Thyroid gland (tissue), 4 donors: ENCODE results near the gene ERGIC3. TPM values are rescaled to one million over a fixed set of nuclear protein-coding genes. Genes with fewer than 3 reads are reported as not detected.

Experiments used
- DNase-seq, 2 donors: peaks; one replicate each; pipeline ENCODE4 v3.0.0-alpha.2; 2019
- H3K27ac ChIP-seq, 3 donors: fragments of 200-600 bp; sonication (generic); 1 replicate in 2 of 3; 2 replicates in 1 of 3; pipeline ENCODE4 v1.5.1; 2016 to 2019; ENCODE audit warnings: mild to moderate bottlenecking in 1 of 3, moderate library complexity in 1 of 3
- H3K27me3 ChIP-seq: fragments of 200-600 bp; sonication (generic); one replicate; pipeline ENCODE4 v1.5.1; 2019
- H3K36me3 ChIP-seq, 2 donors: fragments of 200-600 bp; sonication (generic); one replicate each; pipeline ENCODE4 v1.5.1; 2016 to 2019
- H3K4me1 ChIP-seq, 2 donors: fragments of 200-600 bp; sonication (generic); one replicate each; pipeline ENCODE4 v1.5.1; 2017 to 2019
- H3K4me3 ChIP-seq, 3 donors: fragments of 200-600 bp; sonication (generic); replicated peaks in 1 of 3; 1 replicate in 2 of 3; 2 replicates in 1 of 3; pipeline ENCODE4 v1.5.1; 2016; ENCODE audit warnings: mild to moderate bottlenecking in 1 of 3
- H3K9me3 ChIP-seq: fragments of 200-600 bp; sonication (generic); one replicate; pipeline ENCODE4 v1.5.1; 2017
- CTCF ChIP-seq, 6 experiments: fragments of 200-600 bp in 3 of 6; fragments of 450-650 bp in 3 of 6; sonication (generic) in 3 of 6; IDR thresholded peaks; one replicate each; pipeline ENCODE4 v1.5.1; 2016 to 2019; ENCODE audit warnings: antibody characterized with exemption in 6 of 6, mild to moderate bottlenecking in 2 of 6, inconsistent platforms in 1 of 6, moderate library complexity in 1 of 6
- POLR2A ChIP-seq, 2 donors: fragments of 450-650 bp; IDR thresholded peaks; one replicate each; pipeline ENCODE4 v1.6.1; 2017; ENCODE audit warnings: antibody characterized with exemption in 2 of 2, mild to moderate bottlenecking in 2 of 2, moderate library complexity in 1 of 2
- WGBS, 2 donors: methylation state at CpG; one replicate each; pipeline ENCODE4 v1.1.5; 2017; 5-methylcytosine and 5-hydroxymethylcytosine counted together
- intact Hi-C: fragments of 100-400 bp; cut with DNase I; formaldehyde crosslinking; loops from one replicate; pipeline ENCODE4 v1.15.1; 2023
- total RNA-seq, 4 donors: library from RNA; depleted of rRNA; stranded (reverse); fragments of >200 nt; gene quantifications; one replicate each; pipeline ENCODE4 v1.2.3, GENCODE V29; 2016

The ERGIC3 gene
- total RNA-seq, 4 donors from 2014 or later: 194 to 419 (median 250) TPM

- Histone ChIP-seq H3K4me3 (no peak overlapping the region), H3K27ac (no peak overlapping the region), H3K9me3 (no peaks in the 10 kb centered on the region), H3K36me3 (peaks cover 45 to 68% of the 10 kb centered on the region in 2 donors), H3K4me1 (no peaks in the 10 kb centered on the region), H3K27me3 (no peaks in the 10 kb centered on the region)
- intact Hi-C loops: no loop called here
- 91 to 97% methylated on average over 1 of the region's 1 CpG for WGBS, 2 donors
- no peak for TF ChIP-seq POLR2A (IDR thresholded peaks at IDR 0.05)
- TF ChIP-seq CTCF (IDR thresholded peaks at IDR 0.05): no peak
- DNase-seq: no peak
Measured at GRCh38 chr20:35499271-35499670, 42.6 kb upstream of the ERGIC3 start.

- intact Hi-C loops: no loop called here
- 87 to 92% methylated on average over 8 of the region's 8 CpGs for WGBS, 2 donors
- Histone ChIP-seq H3K9me3 (no peaks in the 10 kb centered on the region), H3K4me3 (no peak overlapping the region), H3K4me1 (no peaks in the 10 kb centered on the region), H3K27ac (no peak overlapping the region), H3K36me3 (peaks cover 36 to 46% of the 10 kb centered on the region in 2 donors), H3K27me3 (no peaks in the 10 kb centered on the region)
- DNase-seq: no peak
- no peak for TF ChIP-seq POLR2A (IDR thresholded peaks at IDR 0.05)
- no peak for TF ChIP-seq CTCF (IDR thresholded peaks at IDR 0.05)
Measured at GRCh38 chr20:35502352-35502751, 39.5 kb upstream of the ERGIC3 start.

- Histone ChIP-seq H3K27ac (no peak overlapping the region), H3K4me1 (no peaks in the 10 kb centered on the region), H3K4me3 (no peak overlapping the region), H3K9me3 (no peaks in the 10 kb centered on the region), H3K36me3 (peaks cover 30 to 44% of the 10 kb centered on the region in 2 donors), H3K27me3 (no peaks in the 10 kb centered on the region)
- TF ChIP-seq CTCF (IDR thresholded peaks at IDR 0.05) (no peak), POLR2A (IDR thresholded peaks at IDR 0.05) (no peak)
- 95 to 97% methylated on average over 10 of the region's 10 CpGs for WGBS, 2 donors
- DNase-seq: no peak
- intact Hi-C loops: no loop called here
Measured at GRCh38 chr20:35503281-35503680, 38.6 kb upstream of the ERGIC3 start.

- Histone ChIP-seq H3K4me1 (no peaks in the 10 kb centered on the region), H3K4me3 (no peak overlapping the region), H3K27ac (no peak overlapping the region), H3K27me3 (no peaks in the 10 kb centered on the region), H3K36me3 (peaks cover 36 to 43% of the 10 kb centered on the region in 2 donors), H3K9me3 (no peaks in the 10 kb centered on the region)
- TF ChIP-seq CTCF (IDR thresholded peaks at IDR 0.05) (no peak), POLR2A (IDR thresholded peaks at IDR 0.05) (no peak)
- WGBS, 2 donors: 84% methylated on average over 13 to 16 of the region's 16 CpGs
- DNase-seq: no peak
- intact Hi-C loops: no loop called here
Measured at GRCh38 chr20:35503841-35504561, 37.9 kb upstream of the ERGIC3 start.

- TF ChIP-seq POLR2A (IDR thresholded peaks at IDR 0.05) (no peak), CTCF (IDR thresholded peaks at IDR 0.05) (no peak)
- Histone ChIP-seq H3K9me3 (no peaks in the 10 kb centered on the region), H3K27ac (no peak overlapping the region), H3K4me3 (no peak overlapping the region), H3K4me1 (no peaks in the 10 kb centered on the region), H3K27me3 (no peaks in the 10 kb centered on the region), H3K36me3 (peaks cover 36 to 41% of the 10 kb centered on the region in 2 donors)
- DNase-seq: no peak
- intact Hi-C loops: no loop called here
- 98 to 100% methylated on average over 5 of the region's 5 CpGs for WGBS, 2 donors
Measured at GRCh38 chr20:35504751-35505150, 37.1 kb upstream of the ERGIC3 start.
